C4-2B (cell line): Measurements from ENCODE around the gene ERCC2.
"Not testable (repeated sequence)": the region's sequence is repeated elsewhere in the genome, so short reads cannot be mapped to it uniquely, and the experiment has no call there.

Experiments
- H3K27ac ChIP-seq: fragments of 450-650 bp; 2 replicates; pipeline ENCODE4 v1.5.1; 2017
- ZFX ChIP-seq: fragments of 450-650 bp; IDR thresholded peaks from 2 replicates; pipeline ENCODE4 v1.6.1; 2017
- TF ChIP-seq, protein P1 (sequence below): fragments of 450-650 bp; conservative IDR thresholded peaks from 2 replicates; pipeline ENCODE4 v1.5.1; 2017; ENCODE audit warnings: mild to moderate bottlenecking

Gene ERCC2

DNA sequence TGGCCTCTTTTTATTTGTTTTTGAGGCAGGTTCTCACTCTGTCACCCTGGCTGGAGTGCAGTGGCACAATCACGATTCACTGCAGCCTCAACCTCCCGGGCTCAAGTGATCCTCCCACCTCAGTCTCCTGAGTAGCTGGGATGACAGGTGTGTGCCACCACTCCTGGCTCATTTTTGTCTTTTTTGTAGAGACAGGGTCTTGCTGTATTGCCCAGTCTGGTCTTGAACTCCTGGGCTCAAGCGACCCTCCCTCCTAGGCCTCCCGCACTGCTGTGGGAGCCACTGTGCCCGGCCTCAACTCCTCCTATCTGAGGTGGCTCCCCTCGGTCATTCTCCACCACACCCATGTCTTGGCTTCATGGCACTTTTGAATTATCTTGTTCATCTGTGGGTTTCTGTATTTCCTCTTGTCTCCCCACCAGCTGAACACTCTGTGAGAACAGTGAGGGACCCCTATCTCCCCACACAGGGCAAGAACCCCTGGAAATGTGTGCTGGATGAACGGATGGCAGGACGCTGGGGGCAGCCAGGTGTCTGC is 55.6 kb downstream of the ERCC2 start:
- no peak for TF ChIP-seq ZFX
- TF ChIP-seq, protein P1, sequence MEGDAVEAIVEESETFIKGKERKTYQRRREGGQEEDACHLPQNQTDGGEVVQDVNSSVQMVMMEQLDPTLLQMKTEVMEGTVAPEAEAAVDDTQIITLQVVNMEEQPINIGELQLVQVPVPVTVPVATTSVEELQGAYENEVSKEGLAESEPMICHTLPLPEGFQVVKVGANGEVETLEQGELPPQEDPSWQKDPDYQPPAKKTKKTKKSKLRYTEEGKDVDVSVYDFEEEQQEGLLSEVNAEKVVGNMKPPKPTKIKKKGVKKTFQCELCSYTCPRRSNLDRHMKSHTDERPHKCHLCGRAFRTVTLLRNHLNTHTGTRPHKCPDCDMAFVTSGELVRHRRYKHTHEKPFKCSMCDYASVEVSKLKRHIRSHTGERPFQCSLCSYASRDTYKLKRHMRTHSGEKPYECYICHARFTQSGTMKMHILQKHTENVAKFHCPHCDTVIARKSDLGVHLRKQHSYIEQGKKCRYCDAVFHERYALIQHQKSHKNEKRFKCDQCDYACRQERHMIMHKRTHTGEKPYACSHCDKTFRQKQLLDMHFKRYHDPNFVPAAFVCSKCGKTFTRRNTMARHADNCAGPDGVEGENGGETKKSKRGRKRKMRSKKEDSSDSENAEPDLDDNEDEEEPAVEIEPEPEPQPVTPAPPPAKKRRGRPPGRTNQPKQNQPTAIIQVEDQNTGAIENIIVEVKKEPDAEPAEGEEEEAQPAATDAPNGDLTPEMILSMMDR, result no peak
- no peak overlapping the region for H3K27ac ChIP-seq

DNA sequence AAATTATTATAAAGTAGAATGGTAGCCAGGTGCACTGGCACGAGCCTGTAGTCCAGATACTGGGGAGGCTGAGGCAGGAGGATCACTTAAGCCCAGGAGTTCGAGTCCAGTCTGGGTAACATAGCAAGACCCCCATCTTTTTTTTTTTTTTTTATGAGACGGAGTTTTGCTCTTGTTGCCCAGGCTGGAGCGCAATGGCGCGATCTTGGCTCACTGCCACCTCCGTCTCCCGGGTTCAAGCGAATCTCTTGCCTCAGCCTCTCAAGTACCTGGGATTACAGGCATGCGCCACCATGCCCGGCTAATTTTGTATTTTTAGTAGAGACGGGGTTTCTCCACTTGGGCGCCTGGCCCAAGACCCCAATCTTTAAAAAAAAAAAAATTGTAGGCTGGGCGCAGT is 58.1 kb downstream of the ERCC2 start:
- H3K27ac ChIP-seq, result not testable (repeated sequence)

DNA sequence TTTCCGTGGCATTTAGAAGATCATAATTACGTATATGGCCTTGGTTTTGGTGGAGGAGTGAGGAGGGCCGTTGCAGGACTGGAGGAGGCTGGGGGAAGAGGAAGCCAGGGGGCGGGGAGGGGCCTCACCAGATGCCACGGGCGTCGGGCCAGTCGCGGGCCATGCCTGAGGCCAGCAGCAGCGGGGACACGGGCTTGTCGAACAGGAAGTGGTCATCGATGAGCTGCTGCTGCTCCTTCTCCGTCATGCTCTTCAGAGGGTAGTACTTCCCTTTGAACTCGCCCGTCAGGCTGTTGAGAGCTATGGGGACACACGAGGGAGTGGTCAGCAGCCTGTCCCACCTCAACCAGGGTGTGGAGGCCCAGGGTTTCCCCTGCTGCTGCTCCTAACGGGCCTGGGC is 58.8 kb downstream of the ERCC2 start:
- H3K27ac ChIP-seq, result no peak overlapping the region
- TF ChIP-seq ZFX, result no peak
- TF ChIP-seq, protein P1, result no peak

DNA sequence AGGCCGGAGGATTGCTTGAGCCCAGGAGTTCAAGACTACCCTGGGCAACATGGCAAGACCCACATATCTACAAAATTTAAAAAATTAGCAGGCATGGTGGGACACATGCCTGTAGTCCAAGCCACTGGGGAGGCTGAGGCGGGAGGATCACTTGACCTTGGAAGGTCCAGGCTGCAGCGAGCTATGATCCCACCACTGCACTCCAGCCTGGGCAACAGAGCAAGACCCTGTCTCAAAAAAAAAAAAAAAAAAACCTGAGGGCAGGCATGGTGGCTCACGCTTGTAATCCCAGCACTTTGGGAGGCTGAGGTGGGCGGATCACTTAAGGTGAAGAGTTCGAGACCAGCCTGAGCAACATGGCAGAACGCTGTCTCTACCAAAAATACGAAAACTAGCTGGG is 61.1 kb downstream of the ERCC2 start:
- H3K27ac ChIP-seq, result not testable (repeated sequence)

DNA sequence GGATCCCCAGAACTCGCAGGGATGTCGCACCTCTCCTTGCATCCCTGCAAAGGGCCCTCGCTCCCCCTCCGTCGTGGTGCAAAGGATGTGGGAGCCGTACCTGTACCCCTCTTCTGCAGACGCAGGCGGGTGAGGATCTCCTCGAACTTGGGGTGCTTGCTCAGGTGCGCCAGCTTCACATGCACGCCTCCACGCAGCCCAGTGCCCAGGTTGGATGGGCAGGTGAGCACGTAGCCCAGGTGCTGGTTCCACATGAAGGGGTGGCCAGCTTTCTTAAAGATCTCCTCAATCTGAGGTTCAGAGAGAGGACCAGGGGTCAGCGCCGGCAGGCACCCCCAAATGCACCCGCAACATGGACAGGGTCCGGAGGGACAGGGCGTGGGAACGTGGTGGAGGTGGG is 63.0 kb downstream of the ERCC2 start:
- TF ChIP-seq ZFX, result no peak
- TF ChIP-seq, protein P1, result no peak
- H3K27ac ChIP-seq, result no peak overlapping the region

DNA sequence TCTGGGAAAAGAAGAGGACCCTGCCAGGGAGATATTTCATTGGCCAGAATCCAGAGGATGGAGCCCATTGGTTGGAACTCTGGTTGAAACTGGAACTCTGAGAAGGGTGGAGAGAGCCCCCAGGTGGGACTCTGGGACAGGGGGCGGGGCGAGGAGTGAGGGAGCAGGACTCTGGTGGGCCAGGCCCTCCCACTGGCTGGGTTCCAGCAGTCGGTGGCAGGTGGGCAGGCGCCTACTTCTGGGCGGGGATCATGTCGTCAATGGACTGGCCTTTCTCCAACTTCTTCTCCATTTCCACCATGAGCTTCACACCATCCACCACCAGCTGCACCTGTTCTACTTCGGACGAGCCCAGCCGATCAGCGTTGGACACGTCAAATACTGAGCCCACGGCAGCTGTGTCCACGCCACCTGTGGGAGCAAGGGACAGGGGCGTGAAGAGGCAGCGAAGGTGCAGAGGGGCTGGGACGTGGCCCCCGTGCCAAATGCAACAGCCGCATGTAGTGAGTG is 63.8 kb downstream of the ERCC2 start:
- TF ChIP-seq ZFX, result no peak
- TF ChIP-seq, protein P1, result no peak
- H3K27ac ChIP-seq, result no peak overlapping the region

DNA sequence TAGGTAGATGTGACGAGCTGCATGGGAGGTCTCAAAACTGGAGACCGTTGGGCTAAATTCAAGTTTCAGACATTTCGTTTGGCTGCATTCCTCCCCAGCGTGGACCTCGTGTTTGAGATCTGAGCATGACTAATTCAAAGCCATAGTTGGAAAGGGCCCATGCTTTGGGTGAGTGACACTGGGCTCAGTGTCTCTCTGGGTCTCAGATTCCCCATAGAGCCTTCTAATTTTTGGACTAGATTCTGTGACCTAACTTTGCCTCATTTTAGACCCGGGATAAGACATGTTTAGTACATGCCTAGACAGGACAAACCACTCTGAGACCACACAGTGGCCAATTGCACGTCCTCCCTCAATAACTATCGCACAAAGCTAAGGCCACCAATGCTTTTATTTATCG is 64.3 kb downstream of the ERCC2 start:
- H3K27ac ChIP-seq, result no peak overlapping the region
- TF ChIP-seq, protein P1, result no peak
- no peak for TF ChIP-seq ZFX

DNA sequence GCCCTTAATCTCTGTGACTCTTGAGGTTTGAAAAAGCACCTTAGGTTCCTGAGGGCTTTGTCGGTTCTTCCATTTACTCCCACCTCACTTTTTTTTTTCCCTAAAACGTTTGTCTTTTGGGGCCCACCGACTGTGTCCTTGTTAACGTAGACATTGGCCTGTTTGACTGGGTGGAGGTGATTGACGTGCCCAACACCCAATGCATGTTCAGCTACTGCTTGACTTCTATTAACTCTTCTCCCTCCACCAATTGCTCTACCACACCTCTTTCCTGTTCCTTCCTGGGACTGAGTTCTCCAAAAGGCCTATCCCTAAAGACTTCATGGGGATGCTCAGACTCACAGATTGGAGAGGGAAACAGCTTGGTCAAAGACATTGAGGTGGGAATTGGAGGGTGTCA is 65.0 kb downstream of the ERCC2 start:
- TF ChIP-seq, protein P1, result no peak
- no peak for TF ChIP-seq ZFX
- no peak overlapping the region for H3K27ac ChIP-seq
